ENCODE data around the gene TEX29.

Gene TEX29

GRCh38 chr13:111328574-111329410, 8.3 kb downstream of the TEX29 start:
- POLR2A ChIA-PET: no interaction called here
- no peaks in the 10 kb centered on the region for H3K36me3 ChIP-seq (ENCODE audit: control insufficient read depth in 2 of 2, insufficient read depth in 1 of 2, low read length in 2 of 2)
- no peaks in the 10 kb centered on the region for H3K9me3 ChIP-seq (ENCODE audit: control insufficient read depth, insufficient read depth, low read depth, low read length)
- no peak overlapping the region for H3K4me3 ChIP-seq (ENCODE audit: low read depth, low read length)
- CTCF ChIA-PET: no interaction called here
- H3K27ac ChIP-seq (ENCODE audit: extremely low read depth, low read depth, low read length): no peak overlapping the region
- no peak for TF ChIP-seq ZNF366 (tag by site-specific recombination; conservative IDR thresholded peaks at IDR 0.05)
- TF ChIP-seq ZNF155 (tag by site-specific recombination; IDR thresholded peaks at IDR 0.05): no peak
- no peak for TF ChIP-seq ZNF221 (tag by site-specific recombination; IDR thresholded peaks at IDR 0.05; ENCODE audit: borderline replicate concordance)
- no peak for TF ChIP-seq ZNF449 (tag by site-specific recombination; IDR thresholded peaks at IDR 0.05)
- H3K4me1 ChIP-seq (ENCODE audit: control insufficient read depth, insufficient read depth, low read length): no peaks in the 10 kb centered on the region

GRCh38 chr13:111329641-111330040, 9.2 kb downstream of the TEX29 start:
- H3K4me3 ChIP-seq (ENCODE audit: low read depth, low read length): no peak overlapping the region
- TF ChIP-seq ZNF423 (tag by site-specific recombination; IDR thresholded peaks at IDR 0.05) (no peak), ZNF223 (tag by site-specific recombination; IDR thresholded peaks at IDR 0.05) (no peak), IKZF3 (tag by site-specific recombination; IDR thresholded peaks at IDR 0.05) (no peak), ZNF707 (tag by site-specific recombination; IDR thresholded peaks at IDR 0.05) (no peak), ZNF654 (tag by site-specific recombination; IDR thresholded peaks at IDR 0.05; ENCODE audit: low read depth) (no peak), WT1 (tag by site-specific recombination; IDR thresholded peaks at IDR 0.05) (no peak), GFI1B (tag by site-specific recombination; IDR thresholded peaks at IDR 0.05) (no peak), ZNF239 (tag by site-specific recombination; IDR thresholded peaks at IDR 0.05) (no peak), ZNF701 (tag by site-specific recombination; IDR thresholded peaks at IDR 0.05) (no peak), ZNF837 (tag by site-specific recombination; IDR thresholded peaks at IDR 0.05) (no peak), ZNF580 (tag by site-specific recombination; IDR thresholded peaks at IDR 0.05) (no peak), PATZ1 (tag by site-specific recombination; IDR thresholded peaks at IDR 0.05) (no peak), TSHZ1 (tag by site-specific recombination; IDR thresholded peaks at IDR 0.05; ENCODE audit: borderline replicate concordance) (no peak), ZNF514 (tag by site-specific recombination; IDR thresholded peaks at IDR 0.05) (no peak), GLI2 (tag by site-specific recombination; IDR thresholded peaks at IDR 0.05; ENCODE audit: borderline replicate concordance, low read depth) (no peak), ZNF600 (tag by site-specific recombination; IDR thresholded peaks at IDR 0.05) (no peak), ZNF24 (tag by site-specific recombination; IDR thresholded peaks at IDR 0.05) (no peak), ZNF211 (tag by site-specific recombination; IDR thresholded peaks at IDR 0.05; ENCODE audit: low read depth) (no peak), ZNF302 (tag by site-specific recombination; IDR thresholded peaks at IDR 0.05; ENCODE audit: low read depth) (no peak)
- CTCF ChIA-PET: no interaction called here

More at GRCh38 chr13:111329641-111330040, 9.2 kb downstream of the TEX29 start:
- Histone ChIP-seq H3K36me3 (ENCODE audit: control insufficient read depth in 2 of 2, insufficient read depth in 1 of 2, low read length in 2 of 2) (no peaks in the 10 kb centered on the region), H3K9me3 (ENCODE audit: control insufficient read depth, insufficient read depth, low read depth, low read length) (no peaks in the 10 kb centered on the region), H3K4me1 (ENCODE audit: control insufficient read depth, insufficient read depth, low read length) (no peaks in the 10 kb centered on the region), H3K27ac (ENCODE audit: extremely low read depth, low read depth, low read length) (no peak overlapping the region)
- POLR2A ChIA-PET: interaction anchor here (0.5 kb wide), 1 partner anchor 211 kb away, joined by 3 read pairs; no protein-coding TSS in a partner anchor
